GM10266 (cell line): Measurements from ENCODE around the gene FAM193A.
A peak's percentile ranks its signal among the peaks of the same experiment; 100 is the strongest.
"Not testable (repeated sequence)": the region's sequence is repeated elsewhere in the genome, so short reads cannot be mapped to it uniquely, and the experiment has no call there.

Experiments used
- DNase-seq: peaks from one replicate; pipeline ENCODE4 v3.0.0; 2012; ENCODE audit errors: extremely low spot score
- TF ChIP-seq, protein P1 (sequence below): IDR thresholded peaks from 2 replicates; pipeline ENCODE4 v1.5.1; 2012; ENCODE audit warnings: mild to moderate bottlenecking, low read depth; ENCODE audit not compliant: control insufficient read depth, insufficient read depth; ENCODE audit errors: missing control alignments

Gene FAM193A

DNA sequence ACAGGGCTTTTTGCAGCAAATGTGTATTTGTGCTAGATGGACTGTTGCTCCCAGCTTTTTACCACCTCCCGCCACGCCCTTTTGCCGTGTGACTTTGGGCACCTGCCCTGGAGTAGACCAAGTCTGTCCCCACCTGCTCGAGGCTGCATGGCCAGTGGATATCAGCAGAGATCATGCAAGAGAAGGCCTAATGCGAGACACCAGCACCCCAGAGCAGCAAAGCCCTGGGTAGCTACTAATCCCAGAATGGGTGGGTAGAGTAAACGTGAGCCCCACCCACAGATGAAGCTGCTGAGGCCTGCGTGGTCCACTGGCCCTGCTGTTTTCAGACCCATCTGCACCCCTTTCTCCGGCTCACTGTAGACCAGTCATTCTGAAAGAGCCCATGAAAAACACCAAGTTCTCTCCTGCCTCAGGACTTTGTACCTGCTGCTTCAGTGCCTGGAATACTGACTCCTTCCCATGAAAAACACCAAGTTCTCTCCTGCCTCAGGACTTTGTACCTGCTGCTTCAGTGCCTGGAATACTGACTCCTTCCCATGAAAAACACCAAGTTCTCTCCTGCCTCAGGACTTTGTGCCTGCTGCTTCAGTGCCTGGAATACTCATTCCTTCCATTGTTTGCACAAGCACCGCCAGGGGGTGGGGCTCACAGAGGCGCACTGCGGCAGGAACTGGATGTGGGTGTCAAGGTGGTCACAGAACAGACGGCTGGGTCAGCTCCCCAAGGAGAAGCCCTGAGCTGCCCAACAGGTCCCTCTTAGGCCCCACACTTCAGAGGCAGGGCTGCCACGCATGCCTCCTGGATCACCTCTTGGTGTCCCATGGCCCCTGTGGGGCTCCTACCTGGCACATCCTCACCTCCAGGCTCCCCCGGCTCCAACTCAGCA lies 224.8 kb downstream of the FAM193A start:
- DNase-seq = peak; percentile 37
- TF ChIP-seq, protein P1, sequence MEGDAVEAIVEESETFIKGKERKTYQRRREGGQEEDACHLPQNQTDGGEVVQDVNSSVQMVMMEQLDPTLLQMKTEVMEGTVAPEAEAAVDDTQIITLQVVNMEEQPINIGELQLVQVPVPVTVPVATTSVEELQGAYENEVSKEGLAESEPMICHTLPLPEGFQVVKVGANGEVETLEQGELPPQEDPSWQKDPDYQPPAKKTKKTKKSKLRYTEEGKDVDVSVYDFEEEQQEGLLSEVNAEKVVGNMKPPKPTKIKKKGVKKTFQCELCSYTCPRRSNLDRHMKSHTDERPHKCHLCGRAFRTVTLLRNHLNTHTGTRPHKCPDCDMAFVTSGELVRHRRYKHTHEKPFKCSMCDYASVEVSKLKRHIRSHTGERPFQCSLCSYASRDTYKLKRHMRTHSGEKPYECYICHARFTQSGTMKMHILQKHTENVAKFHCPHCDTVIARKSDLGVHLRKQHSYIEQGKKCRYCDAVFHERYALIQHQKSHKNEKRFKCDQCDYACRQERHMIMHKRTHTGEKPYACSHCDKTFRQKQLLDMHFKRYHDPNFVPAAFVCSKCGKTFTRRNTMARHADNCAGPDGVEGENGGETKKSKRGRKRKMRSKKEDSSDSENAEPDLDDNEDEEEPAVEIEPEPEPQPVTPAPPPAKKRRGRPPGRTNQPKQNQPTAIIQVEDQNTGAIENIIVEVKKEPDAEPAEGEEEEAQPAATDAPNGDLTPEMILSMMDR = no peak

DNA sequence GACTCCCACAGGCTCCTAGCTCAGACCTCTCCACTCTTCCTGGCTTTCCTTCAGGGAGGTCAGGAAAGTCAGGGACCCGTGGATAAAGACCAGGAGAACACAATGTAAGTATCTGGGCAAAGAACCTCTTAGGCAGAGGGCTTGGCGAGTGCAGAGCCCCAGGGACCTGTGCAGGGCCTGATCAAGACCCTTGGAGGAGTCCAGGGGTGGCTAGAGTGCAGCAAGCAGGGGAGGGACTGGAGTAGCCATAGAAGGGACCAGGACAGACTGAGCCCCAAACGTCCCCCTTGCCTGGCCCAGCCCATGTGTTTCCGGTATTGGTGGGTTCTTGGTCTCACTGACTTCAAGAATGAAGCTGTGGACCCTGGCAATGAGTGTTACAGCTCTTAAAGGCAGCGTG lies 225.6 kb downstream of the FAM193A start:
- DNase-seq = peak; percentile 13
- TF ChIP-seq, protein P1 = no peak

DNA sequence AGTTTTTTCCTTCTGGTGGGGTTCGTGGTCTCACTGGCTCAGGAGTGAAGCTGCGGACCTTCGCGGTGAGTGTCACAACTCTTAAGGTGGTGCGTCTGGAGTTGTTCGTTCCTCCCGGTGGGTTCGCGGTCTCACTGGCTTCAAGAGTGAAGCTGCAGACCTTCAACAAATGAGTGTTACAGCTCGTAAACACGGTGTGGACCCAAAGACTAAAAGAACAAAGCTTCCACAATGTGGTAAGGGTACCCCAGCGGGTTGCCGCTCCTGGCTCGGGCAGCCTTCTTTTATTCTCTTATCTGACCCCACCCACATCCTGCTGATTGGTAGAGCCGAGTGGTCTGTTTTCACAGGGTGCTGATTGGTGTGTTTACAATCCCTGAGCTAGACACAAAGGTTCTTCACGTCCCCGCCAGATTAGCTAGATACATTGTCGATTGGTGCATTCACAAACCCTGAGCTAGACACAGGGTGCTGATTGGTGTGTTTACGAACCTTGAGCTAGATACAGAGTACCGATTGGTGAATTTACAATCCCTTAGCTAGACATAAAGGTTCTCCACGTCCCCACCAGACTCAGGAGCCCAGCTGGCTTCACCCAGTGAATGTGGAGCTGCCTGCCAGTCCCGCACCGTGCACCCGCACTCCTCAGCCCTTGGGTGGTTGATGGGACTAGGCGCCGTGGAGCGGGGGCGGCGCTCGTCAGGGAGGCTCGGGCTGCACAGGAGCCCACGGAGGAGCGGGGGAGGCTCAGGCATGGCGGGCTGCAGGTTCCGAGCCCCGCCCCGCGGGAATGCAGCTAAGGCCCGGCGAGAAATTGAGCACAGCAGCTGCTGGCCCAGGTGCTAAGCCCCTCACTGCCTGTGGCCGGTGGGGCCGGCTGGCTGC lies 226.3 kb downstream of the FAM193A start:
- DNase-seq = not testable (repeated sequence)

DNA sequence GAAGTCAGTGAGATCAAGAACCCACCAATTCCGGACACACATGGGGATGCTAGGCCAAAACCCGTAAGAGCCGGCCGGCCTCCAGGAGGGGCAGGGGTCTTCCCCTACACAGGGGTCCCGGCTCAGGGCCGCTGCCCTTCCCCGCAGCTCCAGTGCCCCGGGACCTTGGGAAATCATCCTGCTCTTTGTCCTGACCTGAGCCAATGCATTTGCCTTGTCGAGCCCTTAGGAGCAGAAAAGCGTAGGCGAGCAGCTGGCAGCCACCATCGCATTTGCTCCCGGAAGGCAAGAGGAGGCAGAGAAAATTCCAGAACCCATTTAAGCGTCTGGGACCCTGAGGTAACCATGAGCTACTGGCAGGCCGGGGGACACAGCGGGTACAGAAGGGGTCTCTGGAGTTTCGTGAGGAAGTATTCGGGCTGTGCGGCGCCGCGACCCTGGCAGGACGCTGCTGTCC lies 227.1 kb downstream of the FAM193A start:
- TF ChIP-seq, protein P1 = no peak
- peak; percentile 44 for DNase-seq

DNA sequence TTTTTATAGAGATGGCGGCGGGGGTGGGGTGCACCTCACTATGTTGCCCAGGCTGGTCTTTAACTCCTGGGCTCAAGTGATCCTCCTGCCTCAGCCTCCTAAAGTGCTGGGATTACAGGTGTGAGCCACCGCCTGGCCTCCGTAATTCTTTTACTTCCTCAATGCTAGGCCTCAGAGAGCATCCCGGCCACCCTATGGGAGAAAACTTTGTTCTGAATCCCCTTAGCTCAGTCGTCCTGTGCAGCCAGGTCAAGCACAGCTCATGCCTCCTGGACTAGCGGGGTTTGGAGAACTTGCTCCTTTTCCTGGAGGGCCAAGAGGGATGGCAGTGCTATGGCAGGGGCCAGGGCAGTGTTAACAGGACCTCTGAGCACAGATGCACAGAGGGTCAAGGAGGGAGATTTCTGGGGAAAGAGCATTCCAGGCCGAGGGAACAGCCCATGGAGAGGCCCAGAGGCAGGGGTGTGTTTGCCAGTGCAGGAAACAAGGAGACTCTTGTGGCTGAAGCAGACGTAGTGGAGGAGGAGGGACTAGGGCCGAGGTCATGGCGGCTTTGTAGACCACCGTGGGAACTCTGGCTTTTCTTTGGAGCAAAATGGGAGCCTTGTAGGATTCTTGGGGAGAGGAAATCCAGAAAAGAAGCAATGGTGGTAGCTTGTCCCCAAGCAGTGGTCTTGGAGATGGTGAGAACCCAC lies 229.5 kb downstream of the FAM193A start:
- no peak for DNase-seq
- TF ChIP-seq, protein P1 = no peak

DNA sequence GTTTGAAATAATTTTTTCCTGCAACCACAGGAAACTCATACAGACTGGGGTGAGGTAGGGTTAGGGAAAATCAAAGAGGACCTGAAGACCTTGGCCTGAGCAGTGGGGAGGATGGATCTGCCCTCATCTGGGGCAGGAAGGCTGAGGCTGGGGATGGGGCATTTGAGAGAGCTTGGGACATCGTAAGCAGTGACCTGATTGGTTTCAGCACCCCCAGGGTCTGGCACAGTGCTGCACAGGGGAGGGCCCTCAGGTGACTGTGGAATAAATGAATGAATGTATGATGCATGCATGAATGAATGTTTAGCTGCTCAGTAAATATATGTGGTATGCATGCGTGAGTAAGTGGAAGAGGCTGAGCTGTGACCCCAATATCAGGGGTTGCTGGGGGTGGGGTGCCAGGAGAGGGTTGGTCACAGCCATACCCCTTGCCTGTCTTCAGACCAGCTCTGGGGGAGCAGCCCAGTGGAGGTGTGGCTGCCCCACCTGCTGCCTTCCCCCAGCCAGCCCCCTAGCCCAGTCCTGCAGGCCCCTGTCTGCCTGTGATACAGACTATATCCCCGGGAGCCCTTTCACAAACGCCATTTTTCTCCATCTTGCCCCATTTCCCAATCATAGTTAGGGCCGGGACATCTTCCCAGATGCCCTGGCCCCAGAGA lies 230.7 kb downstream of the FAM193A start:
- TF ChIP-seq, protein P1 = no peak
- DNase-seq = no peak

DNA sequence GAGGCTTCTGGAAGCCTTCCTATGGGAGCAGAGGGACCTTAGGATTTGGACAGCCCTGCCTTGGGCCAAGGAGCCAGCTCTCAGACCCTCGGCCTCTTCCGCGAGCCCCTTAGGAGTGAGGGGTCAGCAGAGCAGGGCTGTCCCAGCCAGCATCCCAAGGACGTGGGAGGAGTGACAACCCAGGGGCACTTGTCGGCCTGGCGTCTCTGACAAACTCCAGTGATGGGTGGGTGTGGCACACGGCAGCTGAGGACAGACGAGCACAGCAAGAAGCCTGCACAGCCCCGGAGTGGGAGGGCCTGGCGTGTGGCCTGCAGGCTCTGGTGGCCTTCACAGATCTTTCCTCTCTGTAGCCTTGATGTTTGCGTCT lies 231.2 kb downstream of the FAM193A start:
- TF ChIP-seq, protein P1 = no peak
- DNase-seq = no peak
